GM18517 (cell line): Measurements from ENCODE around the gene EEPD1.
A peak's percentile ranks its signal among the peaks of the same experiment; 100 is the strongest.
"Not testable (repeated sequence)": the region's sequence is repeated elsewhere in the genome, so short reads cannot be mapped to it uniquely, and the experiment has no call there.

Experiments
- ATAC-seq: cut with Tn5 transposase; IDR thresholded peaks from one replicate; pipeline ENCODE4 v1.9.1; 2021; ENCODE audit warnings: mild to moderate bottlenecking, moderate library complexity; ENCODE audit not compliant: unreplicated experiment

The EEPD1 gene

DNA sequence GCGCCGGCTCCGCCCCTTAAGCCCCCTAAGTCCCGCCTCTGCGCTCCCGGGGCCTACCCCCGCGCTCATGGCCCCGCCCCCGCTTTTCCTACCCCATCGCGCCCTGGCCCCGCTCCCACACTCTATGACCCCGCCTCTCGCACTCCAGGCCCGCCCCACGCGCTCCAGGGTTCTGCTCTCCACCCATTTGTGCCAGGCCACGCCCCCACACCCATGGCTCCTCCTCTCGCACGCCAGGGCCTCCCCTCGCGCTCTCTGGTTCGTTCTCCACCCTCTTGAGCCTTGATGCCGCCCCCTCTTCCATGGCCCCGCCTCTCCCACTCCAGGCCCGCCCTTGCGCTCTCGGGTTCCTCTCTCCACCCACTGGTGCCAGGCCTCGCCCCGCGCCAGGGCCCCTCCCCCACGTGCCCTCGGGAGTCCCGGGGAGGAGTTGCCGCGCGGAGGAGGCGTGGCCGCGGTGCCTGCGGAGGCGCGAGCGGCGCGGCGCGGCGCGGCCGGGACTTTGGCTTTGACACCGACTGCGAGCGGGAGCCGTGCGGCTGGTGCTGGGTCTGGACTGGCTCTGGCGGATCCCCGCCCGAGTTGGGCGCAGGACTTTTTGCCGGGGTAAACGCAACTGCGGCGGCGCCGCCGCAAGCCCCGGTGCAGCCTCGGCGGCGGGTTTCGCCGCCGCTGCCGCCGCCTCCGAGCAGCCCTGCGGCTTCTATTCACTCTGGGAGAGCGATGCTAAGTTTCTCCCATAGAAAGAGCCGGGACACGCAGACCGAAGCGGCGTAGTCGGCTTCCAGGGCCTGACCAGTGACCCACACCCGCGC lies at the start of gene EEPD1:
Gene EEPD1 (plus strand): TSS at position 499 of the 815 bp plus-strand sequence. CDS start 1,071 bp downstream, outside the sequence.
- ATAC-seq, result peak; percentile 96

DNA sequence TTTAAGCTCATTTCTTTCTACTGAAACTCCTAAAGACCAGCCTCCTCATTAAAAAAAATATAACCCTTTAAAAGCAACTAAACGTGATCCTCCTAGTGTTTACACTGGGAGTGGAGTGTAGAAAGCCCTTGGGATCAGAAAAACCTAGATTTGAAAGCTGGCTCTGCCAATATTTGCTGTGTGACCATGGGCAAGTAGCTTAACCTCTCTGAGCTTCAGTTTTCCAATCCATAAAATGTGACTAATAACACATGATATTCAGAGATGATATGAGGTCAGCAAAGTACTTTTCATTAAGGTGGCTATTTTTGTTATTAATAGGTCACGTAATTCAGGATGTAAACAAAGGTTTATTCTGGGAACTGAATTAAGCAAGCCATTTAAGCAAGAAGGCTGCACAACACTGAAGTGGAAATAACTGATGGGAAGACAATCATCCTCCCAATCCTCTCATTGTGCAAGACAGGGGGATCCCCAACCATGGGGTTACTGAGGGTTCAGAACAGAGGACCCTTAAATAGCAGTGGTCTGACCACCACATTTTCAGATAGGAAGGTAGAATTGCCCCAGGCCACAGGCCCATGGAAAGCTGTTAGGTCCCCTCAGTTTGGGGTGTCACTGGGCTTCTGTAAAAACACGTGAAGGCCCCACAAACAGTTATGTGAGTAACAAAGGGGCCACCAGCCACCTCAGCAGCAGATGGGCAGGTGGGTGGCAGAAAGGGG lies 49.1 kb upstream of the EEPD1 start:
- ATAC-seq, result no peak

DNA sequence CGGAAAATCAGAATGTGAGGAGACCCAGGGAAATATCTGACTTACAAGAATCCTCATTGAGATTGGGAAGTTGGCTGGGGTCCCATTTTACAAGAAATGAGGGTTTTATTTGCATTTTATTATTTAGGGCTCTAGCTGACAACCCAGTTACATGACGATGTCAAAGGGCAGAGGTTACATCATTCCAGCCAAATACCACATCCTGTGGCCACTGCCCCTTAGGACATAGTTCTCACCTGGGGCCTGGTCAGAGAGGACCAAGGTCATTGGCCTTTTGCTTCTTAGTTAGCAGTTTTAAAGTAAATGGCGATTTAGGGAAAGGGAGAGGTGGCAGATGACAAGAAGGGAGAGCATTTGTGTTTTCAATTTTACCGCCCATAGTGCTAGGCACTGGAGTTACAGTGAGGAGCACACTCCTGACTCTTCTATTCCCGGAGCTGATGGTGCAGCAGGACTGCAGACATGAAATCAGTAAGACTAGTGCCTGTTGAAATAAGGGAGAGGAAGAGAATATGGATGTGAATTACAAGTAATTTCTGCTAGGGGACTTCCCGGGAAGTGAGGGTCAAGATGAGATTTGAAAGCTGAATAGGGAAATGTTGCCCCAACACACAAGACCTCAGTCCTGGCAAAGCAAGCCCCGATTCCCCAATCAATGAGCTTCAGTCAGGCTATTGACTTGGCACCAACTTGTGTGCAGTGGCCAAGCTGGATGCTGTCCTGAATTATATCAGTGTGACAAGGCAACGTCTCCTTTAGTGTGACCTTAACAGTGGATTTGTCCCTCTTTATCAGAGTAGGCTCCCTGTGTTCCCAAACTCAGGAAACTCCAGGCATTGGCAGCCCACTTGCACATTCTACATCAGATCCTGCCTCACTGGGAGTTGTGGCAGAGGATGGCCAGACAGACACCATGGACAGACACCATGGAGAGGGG lies 45.8 kb upstream of the EEPD1 start:
- not testable (repeated sequence) for ATAC-seq

DNA sequence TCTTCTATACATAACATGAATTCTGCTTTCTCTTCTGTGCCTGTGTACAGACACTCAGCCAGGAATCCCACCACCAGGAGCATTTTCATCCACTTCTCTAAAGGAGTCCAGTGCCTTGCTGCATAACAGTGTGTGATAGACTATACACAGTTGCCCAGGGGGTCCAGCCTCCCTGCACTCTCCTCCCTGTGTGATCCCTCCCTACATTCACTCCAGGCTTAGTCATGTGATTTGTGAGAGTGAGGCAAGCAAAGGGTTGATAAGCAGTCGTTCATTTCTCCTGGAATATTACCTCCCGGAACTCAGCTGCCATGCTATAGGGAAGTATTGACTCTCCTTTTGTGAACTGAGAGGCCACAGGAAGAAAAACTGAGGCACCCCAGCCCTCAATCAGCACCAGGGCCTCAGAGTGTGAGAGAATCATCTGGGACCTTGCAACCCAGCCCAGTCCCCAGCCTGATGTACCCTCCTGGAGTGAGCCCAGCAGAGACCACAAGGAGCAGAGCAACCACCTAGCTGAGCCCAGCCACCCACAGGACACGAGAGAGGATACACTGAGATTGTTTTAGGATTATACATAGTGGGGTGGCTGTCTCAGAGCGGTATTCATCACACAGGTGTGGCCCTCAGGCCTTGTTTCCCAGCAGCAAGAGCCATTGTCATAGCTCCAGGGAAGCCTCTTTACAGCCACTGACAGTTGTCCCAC lies 45.0 kb upstream of the EEPD1 start:
- ATAC-seq, result no peak

DNA sequence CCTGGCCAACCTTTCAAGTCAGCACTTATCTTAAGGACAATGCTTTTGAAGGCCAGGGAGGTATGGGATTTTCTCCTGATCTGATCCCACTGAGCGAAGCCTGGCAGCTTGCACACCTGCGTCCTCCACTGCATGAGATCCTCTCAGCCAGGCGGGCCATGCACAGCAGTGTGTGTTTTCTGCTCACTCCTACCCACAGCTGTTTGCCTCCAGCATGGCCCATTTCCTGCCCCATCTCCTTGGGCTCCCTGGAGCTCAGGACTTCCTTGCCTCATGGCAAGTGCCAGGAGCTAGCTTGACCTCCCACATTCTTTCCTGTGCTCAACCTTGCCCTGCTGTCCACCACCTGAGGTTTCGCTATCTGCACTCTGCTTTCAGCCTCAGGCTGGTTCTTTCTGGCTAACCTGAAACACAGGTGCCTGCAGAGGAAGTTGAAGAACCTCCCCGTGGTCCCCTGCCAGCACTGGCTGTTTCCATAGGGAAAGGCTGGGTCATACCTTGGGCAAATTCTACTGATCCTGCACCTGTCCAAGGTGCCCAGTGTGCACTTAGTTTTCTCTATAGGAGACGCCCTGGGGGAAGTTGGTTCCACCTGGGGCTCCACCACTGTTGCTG lies 43.9 kb upstream of the EEPD1 start:
- ATAC-seq, result no peak

DNA sequence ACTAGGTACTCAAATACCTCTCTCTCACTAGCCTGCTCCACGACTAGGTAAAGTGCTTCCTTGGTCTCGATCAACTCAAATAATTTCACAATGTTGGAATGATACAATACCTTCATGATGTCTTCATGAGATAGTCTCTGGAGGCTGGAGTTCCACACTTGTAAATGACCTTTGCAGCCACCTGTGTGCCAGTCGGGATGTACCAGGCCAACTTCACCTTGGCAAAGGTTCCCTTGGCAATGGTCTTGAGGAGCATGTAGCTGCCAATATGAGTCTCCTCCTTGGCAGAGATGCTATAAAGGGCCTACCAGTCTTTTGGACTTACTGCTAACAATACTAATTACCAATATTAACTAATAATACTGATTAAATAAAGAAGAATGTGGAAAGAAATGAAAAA lies 42.5 kb upstream of the EEPD1 start:
- ATAC-seq, result no peak

DNA sequence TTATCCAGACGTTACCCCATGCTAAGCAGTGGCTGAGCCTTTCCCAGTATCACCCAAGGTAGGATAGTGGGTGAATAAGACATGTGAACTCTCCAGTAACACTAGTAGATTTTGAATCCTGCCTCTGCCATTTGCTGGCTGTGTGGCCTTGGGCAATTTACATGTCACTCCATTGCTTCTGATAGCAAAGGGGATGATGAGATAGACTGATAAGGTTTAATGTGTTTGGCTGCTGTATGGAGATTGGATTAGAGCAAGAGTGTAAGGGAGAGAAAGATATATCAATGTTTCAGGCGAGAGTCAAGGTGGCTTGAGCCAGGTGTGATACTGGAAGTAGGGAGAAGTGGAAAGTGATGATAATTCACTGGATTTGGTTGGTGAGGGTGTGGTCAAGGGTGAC lies 40.1 kb upstream of the EEPD1 start:
- no peak for ATAC-seq

DNA sequence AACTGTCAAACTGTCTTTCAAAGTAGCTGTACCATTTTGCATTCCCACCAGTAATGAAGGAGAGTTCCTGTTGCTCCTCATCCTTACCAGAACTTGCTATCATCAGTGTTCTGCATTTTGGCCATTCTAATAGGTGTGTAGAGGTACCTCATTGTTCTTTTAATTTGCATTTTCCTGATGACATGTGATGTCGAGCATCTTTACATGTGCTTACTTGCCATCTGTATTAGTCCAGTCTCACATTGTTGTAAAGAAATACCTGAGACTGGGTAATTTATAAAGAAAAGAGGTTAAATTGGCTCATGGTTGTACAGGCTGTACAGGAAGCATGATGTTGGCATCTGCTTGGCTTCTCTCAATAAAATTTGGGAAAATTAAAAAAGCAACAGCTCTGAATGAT lies 38.7 kb upstream of the EEPD1 start:
- no peak for ATAC-seq

DNA sequence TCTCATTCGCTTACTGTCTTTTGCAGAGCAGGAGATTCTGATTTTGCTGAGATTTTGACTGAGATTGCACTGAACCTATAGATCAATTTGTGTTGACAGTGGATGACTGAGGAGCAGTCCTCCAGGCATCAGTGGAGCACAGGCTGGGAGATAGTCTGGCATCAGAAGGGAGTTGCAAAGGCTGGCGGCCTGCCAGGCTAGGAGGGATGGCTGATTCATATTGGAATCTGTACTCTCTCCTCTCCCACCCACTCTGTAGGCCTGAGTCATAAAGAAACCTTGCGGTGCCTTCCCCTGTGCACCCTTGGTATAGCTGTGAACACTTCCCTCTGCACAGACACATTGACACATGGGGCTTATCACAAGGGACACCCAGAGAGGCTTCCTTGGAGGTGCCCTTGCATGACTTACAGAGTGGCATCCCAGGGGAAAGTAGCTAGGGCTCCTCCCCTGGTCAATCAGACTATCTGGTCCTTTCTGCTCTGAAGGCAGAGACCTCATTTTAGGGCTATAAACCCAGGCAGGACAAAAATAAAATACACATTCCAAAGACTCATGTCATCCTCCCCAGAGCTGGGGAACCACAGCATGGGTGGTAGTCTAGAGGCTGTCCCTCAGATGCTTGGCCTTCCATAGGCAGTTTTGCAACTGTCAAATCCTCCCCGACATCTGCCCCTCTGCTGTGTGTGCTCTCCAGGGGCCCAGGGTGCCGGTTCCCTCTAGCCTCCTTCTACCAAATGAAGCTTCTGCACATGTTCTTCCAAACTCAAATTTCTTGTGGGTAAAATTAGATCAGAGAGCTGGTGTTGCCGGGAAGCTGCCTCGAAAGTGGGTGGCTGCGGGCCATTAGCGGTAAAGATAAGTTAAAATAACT lies 37.4 kb upstream of the EEPD1 start:
- peak; percentile 99 for ATAC-seq

DNA sequence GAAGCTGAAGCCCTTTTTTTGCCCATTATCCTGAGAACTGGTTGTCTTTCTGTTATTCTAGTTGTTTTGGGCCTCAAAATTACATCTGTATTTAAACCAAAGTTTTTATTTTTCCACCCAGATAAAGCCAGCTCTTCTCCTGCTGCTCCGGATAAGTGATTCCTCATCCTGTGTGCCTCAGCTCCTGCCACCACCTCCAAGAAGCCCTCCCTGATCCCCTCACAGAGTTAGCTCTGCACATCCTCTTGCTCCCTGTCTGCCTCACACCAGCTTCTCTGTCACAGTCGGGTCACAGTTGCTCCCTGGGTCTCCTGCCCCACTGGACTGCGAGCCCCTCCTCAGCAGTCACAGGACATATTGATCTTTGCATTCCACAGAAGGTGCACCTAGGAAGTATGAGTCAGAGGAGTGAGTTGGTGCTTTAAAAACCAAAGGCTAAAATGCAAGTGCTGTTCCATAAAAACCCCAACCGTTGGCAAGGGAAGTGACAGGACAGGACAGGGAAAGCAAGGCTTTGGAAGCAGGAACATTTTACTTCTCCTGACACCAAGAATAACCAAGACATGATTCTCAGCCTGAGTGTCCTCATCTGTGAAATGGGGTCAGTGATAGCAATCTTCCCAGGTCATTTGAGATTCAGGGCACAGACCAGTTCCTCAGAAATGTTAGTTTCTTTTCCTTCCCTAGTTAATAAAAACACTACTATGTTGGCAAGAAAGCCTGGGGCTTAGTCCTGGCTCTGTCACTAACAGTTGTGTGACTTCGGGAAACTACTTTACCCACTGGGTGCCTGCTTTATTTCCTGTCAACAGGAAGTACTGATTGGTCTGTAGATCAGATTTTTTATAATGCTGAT lies 36.5 kb upstream of the EEPD1 start:
- no peak for ATAC-seq

DNA sequence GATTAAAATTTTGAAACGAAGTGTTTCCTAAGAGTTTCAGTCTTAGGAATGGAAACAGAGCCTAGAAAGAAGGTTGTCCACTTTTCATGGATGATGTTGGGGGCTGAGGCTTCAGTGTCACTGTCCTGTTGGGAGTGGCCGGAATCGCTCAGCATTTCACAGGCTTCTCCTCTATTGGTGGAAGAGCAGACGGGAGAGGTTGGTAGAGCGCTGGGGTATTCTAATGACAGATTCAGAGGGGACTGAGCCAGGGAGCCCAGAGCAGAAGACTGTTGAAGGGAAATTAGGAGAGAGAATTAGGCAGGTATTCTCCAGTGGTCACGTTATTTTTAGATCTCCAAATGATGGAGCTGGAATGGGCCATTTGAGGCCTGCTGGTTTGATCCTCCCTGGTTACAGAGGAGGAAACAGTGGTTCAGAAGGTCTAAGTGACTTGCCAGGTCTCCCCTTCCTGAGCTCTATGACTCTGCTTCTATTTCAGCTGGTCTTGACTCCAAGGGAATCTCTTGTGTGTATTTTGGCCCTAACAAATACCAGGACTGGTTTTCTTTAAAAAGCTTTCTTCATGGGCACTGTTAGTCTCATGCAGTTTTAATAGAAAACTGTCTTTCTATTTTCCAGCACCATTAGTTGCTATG lies 35.7 kb upstream of the EEPD1 start:
- no peak for ATAC-seq

DNA sequence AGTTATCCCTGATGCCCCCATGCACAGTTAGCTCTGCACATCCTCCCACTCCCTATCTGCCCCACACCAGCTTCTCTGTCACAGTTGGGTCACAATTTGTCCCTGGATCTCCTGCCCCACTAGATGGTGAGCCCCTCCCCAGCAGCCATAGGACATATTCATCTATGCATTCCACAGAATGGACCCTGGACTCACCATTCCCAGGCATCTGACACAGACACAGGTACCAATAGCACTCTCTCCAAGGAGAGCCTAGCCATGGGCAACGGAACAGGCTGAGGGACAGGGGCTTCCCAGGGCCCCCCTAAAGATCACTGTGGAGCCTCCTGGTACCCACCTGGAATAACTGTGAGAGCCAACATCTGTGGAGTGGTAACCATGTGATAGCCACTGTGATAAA lies 34.7 kb upstream of the EEPD1 start:
- ATAC-seq, result no peak

DNA sequence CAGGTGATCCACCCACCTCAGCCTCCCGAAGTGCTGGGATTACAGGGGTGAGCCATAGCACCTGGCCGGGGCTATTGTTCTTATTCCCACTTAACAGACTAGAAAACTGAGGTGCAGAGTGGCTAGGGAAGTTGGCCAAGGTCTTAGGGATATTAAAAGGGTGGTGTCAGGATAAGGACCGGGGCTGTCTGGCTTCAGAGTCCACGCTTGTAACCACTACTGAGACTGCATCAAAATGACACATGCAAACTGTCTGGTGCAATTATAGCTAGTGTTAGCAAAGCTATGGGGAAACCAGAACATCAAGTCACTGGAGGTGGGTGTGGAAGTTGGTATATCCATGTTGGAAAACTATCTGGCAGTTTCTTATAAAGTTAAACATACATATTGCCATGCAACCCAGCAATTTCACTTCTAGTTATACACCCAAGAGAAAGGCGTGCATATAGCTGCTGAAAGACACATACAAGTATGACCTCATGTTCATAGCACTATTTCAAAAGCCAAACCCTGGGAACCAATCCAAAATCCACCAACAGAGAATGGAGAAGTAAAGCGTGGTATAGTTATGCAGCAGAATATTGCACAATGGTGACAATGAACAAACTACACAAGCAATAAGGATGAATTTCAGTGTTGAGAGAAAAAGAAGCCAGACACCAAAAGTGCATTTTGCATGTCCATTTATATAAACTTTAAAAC lies 33.9 kb upstream of the EEPD1 start:
- no peak for ATAC-seq

DNA sequence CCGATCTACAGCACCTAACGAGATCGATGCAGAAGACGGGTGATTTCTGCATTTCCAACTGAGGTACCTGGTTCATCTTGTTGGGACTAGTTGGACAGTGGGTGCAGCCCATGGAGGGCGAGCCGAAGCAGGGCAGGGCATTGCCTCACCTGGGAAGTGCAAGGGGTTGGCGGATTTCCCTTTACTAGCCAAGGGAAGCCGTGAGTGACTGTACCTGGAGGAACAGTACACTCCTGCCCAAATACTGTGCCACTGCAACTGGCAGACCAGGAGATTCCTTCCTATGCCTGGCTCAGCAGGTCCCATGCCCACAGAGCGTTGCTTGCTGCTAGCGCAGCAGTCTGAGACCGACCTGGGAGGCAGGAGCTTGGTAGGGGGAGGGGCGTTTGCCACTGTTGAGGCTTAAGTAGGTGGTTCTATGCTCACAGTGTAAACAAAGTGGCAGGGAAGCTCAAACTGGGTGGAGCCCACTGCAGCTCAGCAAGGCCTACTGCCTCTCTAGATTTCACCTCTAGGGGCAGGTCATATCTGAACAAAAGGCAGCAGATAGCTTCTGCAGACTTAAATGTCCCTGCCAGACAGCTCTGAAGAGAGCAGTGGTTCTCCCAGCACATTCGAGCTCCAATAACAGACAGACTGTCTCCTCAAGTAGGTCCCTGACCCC lies 32.9 kb upstream of the EEPD1 start:
- not testable (repeated sequence) for ATAC-seq

DNA sequence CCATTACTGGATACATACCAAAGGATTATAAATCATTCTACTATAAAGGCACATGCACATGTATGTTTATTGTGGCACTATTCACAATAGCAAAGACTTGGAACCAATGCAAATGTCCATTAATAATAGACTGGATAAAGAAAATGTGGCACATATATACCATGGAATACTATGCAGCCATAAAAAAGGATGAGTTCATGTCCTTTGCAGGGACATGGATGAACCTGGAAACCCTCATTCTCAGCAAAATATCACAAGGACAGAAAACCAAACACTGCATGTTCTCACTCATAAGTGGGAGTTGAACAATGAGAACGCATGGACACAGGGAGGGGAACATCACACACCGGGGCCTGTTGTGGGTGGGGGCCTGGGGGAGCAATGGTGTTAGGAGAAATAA lies 27.4 kb upstream of the EEPD1 start:
- not testable (repeated sequence) for ATAC-seq

DNA sequence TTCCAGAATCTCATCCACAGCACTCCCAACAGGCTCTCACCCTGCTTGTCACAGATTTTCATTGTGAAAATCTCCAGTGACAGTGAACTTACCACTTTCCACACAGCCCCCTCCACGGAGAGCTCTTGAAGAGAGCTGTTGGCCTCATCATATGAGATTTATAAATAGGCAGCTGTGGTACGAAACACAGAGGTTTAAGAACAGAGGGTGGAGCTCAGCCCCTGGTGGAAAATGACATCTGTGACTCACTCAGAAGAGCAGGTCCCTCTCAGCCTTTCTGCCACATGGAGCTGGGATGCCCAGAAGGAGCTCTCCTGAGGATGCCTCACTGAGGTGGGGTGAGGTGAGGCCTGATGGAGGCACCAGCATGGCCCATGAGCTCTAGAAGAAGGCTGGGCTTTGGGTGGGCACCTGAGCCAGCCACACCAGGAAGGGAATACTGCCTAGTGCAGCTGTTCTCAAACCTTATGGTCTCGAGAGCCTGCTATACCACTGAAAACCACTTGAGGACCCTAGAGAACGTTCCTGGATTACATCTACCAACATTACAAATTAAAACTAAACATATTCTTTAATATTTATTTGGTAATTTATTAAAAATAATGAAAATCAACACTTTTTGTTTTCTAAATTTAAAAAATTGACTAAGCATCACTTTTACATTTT lies 25.8 kb upstream of the EEPD1 start:
- ATAC-seq, result no peak
